Measurements from ENCODE around the gene ZER1. TPM values are rescaled to one million over a fixed set of nuclear protein-coding genes. Genes with fewer than 3 reads are reported as not detected.
A peak's percentile ranks its signal among the peaks of the same experiment; 100 is the strongest.

The ZER1 gene
- total and polyA plus RNA-seq, 2 of the 4 experiments (the other 2 are of a cell fraction): 7.7 to 34.9 TPM

DNA sequence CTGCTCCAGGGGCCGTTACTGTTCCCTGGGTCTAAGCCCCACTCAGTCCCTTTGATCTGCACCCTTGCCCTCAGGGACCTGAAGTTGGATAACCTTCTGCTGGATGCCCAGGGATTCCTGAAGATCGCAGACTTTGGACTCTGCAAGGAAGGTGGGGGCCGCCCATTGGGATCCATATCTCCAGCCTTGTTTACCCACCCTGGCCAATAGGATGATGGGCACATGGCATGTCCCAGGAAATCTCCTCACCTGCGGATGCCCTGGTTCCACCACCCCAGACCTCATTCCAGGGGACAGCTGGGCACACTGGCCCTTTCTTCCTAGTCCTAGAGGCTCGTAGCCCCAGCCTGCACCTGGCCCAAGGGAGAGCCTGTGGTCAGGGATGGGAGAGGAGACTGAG, 53.3 kb downstream of the ZER1 start:
- H3K36me3 ChIP-seq (ENCODE audit: control insufficient read depth, insufficient read depth, low read length): peaks cover 3% of the 10 kb centered on the region
- H3K23ac ChIP-seq (ENCODE audit: low read depth, low read length): no peak overlapping the region
- H2BK15ac ChIP-seq (ENCODE audit: low read depth, low read length): no peak overlapping the region
- H3K27ac ChIP-seq (ENCODE audit: insufficient read depth, low read length): no peak overlapping the region
- no peaks in the 10 kb centered on the region for H3K9me3 ChIP-seq (ENCODE audit: control insufficient read depth, insufficient read depth, low read length)
- no peaks in the 10 kb centered on the region for H3K27me3 ChIP-seq (ENCODE audit: control insufficient read depth, insufficient read depth, low read length)
- no peak overlapping the region for H2BK5ac ChIP-seq (ENCODE audit: low read depth, low read length, poor library complexity, severe bottlenecking)
- H3K18ac ChIP-seq (ENCODE audit: low read depth, low read length): no peak overlapping the region
- H3K4me3 ChIP-seq (ENCODE audit: insufficient read depth, low read depth, low read length): no peak overlapping the region
- CTCF ChIA-PET: no interaction called here
- no peak overlapping the region for H3K56ac ChIP-seq (ENCODE audit: extremely low read depth, insufficient read depth, low read length)
- H2AK5ac ChIP-seq (ENCODE audit: low read depth, low read length): no peak overlapping the region
- no peak overlapping the region for H2BK120ac ChIP-seq (ENCODE audit: low read depth, low read length)
- H3K14ac ChIP-seq (replicated peaks; ENCODE audit: low read depth, low read length): no peak overlapping the region
- H4K8ac ChIP-seq (ENCODE audit: low read depth in 2 of 2, low read length in 2 of 2): no peak overlapping the region
- DNase-seq: no peak
- no peak overlapping the region for H3K4ac ChIP-seq (ENCODE audit: low read depth, low read length)
- in situ Hi-C loops (cut with MboI; ENCODE audit: low sequenced_read_pairs) (no loop called here), dilution Hi-C loops (cut with HindIII; ENCODE audit: low sequenced_read_pairs, unreplicated experiment) (no loop called here), intact Hi-C loops (cut with micrococcal nuclease) (no loop called here)
- no peaks in the 10 kb centered on the region for H4K20me1 ChIP-seq (ENCODE audit: insufficient read depth, low read length)
- BruUV-seq (replicated peaks): no TSS peak
- H3K9ac ChIP-seq (ENCODE audit: low read depth, low read length): no peak overlapping the region
- H3K79me1 ChIP-seq (ENCODE audit: low read depth in 1 of 2, low read length in 2 of 2): peaks cover under 1 to 5% of the 10 kb centered on the region in 2 experiments; a peak in 2 of 4 replicates
- no peak overlapping the region for H3K4me2 ChIP-seq (ENCODE audit: low read depth, low read length)
- POLR2A ChIA-PET (ENCODE audit: unreplicated experiment): no interaction called here
- peaks cover 2% of the 10 kb centered on the region; the same call in 1 of the 2 replicates for H3K4me1 ChIP-seq (ENCODE audit: control insufficient read depth, insufficient read depth, low read length)
- no CpG with 5 or more reads among the region's 5 CpGs for WGBS, 2 experiments (ENCODE audit: extremely low coverage in 2 of 2, insufficient read length in 1 of 2)
- H2AK9ac ChIP-seq (replicated peaks; ENCODE audit: low read depth, low read length, poor library complexity): peak overlapping the region; percentile 55
- 0 out of 2 replicates have a peak, but pooled peaks cover 3% of the 10 kb centered on the region for H3K9me1 ChIP-seq (ENCODE audit: insufficient read depth, low read length)
- H4K91ac ChIP-seq (ENCODE audit: insufficient read depth, low read depth, low read length): no peak overlapping the region
- H2BK20ac ChIP-seq (ENCODE audit: low read depth, low read length): no peak overlapping the region
- H4K5ac ChIP-seq (ENCODE audit: low read depth, low read length): no peak overlapping the region
- no peak overlapping the region for H2AFZ ChIP-seq (replicated peaks; ENCODE audit: low read length, poor library complexity)
- TF ChIP-seq, protein P1, sequence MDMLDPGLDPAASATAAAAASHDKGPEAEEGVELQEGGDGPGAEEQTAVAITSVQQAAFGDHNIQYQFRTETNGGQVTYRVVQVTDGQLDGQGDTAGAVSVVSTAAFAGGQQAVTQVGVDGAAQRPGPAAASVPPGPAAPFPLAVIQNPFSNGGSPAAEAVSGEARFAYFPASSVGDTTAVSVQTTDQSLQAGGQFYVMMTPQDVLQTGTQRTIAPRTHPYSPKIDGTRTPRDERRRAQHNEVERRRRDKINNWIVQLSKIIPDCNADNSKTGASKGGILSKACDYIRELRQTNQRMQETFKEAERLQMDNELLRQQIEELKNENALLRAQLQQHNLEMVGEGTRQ (IDR thresholded peaks at IDR 0.05; ENCODE audit: low read depth, low read length): no peak
- TF ChIP-seq CHD1 (IDR thresholded peaks at IDR 0.05; ENCODE audit: low read depth, low read length) (no peak), BHLHE40 (IDR thresholded peaks at IDR 0.05; ENCODE audit: low read depth, low read length) (no peak), CEBPB (IDR thresholded peaks at IDR 0.05; ENCODE audit: low read depth, low read length) (no peak), SMC3 (IDR thresholded peaks at IDR 0.05; ENCODE audit: low read depth, low read length) (no peak), MXI1 (IDR thresholded peaks at IDR 0.05; ENCODE audit: borderline replicate concordance, low read depth, low read length) (no peak), MAFK (IDR thresholded peaks at IDR 0.05; ENCODE audit: low read depth, low read length) (no peak)
- TF ChIP-seq, protein P2, sequence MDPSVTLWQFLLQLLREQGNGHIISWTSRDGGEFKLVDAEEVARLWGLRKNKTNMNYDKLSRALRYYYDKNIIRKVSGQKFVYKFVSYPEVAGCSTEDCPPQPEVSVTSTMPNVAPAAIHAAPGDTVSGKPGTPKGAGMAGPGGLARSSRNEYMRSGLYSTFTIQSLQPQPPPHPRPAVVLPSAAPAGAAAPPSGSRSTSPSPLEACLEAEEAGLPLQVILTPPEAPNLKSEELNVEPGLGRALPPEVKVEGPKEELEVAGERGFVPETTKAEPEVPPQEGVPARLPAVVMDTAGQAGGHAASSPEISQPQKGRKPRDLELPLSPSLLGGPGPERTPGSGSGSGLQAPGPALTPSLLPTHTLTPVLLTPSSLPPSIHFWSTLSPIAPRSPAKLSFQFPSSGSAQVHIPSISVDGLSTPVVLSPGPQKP (IDR thresholded peaks at IDR 0.05; ENCODE audit: borderline replicate concordance, low read depth, low read length): no peak
- TF ChIP-seq, protein P3, sequence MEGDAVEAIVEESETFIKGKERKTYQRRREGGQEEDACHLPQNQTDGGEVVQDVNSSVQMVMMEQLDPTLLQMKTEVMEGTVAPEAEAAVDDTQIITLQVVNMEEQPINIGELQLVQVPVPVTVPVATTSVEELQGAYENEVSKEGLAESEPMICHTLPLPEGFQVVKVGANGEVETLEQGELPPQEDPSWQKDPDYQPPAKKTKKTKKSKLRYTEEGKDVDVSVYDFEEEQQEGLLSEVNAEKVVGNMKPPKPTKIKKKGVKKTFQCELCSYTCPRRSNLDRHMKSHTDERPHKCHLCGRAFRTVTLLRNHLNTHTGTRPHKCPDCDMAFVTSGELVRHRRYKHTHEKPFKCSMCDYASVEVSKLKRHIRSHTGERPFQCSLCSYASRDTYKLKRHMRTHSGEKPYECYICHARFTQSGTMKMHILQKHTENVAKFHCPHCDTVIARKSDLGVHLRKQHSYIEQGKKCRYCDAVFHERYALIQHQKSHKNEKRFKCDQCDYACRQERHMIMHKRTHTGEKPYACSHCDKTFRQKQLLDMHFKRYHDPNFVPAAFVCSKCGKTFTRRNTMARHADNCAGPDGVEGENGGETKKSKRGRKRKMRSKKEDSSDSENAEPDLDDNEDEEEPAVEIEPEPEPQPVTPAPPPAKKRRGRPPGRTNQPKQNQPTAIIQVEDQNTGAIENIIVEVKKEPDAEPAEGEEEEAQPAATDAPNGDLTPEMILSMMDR (conservative IDR thresholded peaks at IDR 0.05; ENCODE audit: low read depth, low read length): no peak
- ATAC-seq (ENCODE audit: low read depth): no peak
